PC-9 (cell line): ENCODE results near the gene ITGB7. TPM values are rescaled to one million over a fixed set of nuclear protein-coding genes. Genes with fewer than 3 reads are reported as not detected.
"Not testable (repeated sequence)": the region's sequence is repeated elsewhere in the genome, so short reads cannot be mapped to it uniquely, and the experiment has no call there.

Experiments
- BruUV-seq: library from RNA; stranded (reverse); fragments of 400-500 nt; replicated peaks from 2 replicates; lab custom pipeline; 2021; lab: Mats Ljungman, UMichigan
- CTCF ChIA-PET: fragments of 300-600 bp; sonication (Branson Sonifier 250); formaldehyde crosslinking; loops from one replicate; lab custom pipeline; 2022; ENCODE audit warnings: antibody characterized with exemption; lab: Charles Lee
- POLR2A ChIA-PET: fragments of 300-600 bp; sonication (Branson Sonifier 250); formaldehyde crosslinking; loops from one replicate; lab custom pipeline; 2022; ENCODE audit warnings: antibody characterized with exemption; ENCODE audit not compliant: unreplicated experiment; lab: Charles Lee
- DNase-seq, 2 experiments: peaks; one replicate each; pipeline versions ENCODE4 v3.0.0 to v3.0.0-alpha.2; 2015 to 2022; ENCODE audit warnings: mixed read lengths in 1 of 2
- H2AFZ ChIP-seq: fragments of 200-600 bp; sonication (generic); 2 replicates; pipeline ENCODE4 v1.8.1; 2017; ENCODE audit warnings: antibody characterized with exemption
- H3F3A ChIP-seq: fragments of 200-600 bp; sonication (generic); 2 replicates; pipeline ENCODE4 v1.8.1; 2017; ENCODE audit warnings: antibody characterized with exemption, mild to moderate bottlenecking, low read depth; ENCODE audit not compliant: insufficient read depth
- H3K27ac ChIP-seq: fragments of 200-600 bp; sonication (generic); 2 replicates; pipeline ENCODE4 v1.6.1; 2016; ENCODE audit warnings: mixed run types
- H3K27me3 ChIP-seq: fragments of 200-600 bp; sonication (generic); 2 replicates; pipeline ENCODE4 v1.6.1; 2016; ENCODE audit warnings: low read depth, mixed run types; ENCODE audit not compliant: insufficient read depth
- H3K36me3 ChIP-seq: fragments of 200-600 bp; sonication (generic); 2 replicates; pipeline ENCODE4 v1.6.1; 2016; ENCODE audit warnings: low read depth, mixed run types
- H3K4me1 ChIP-seq: fragments of 200-600 bp; sonication (generic); replicated peaks from 2 replicates; pipeline ENCODE4 v1.6.1; 2016; ENCODE audit warnings: mixed run types; ENCODE audit not compliant: insufficient read depth
- H3K4me2 ChIP-seq: fragments of 200-600 bp; sonication (generic); 2 replicates; pipeline ENCODE4 v1.6.1; 2017; ENCODE audit warnings: mixed run types
- H3K4me3 ChIP-seq: fragments of 200-600 bp; sonication (generic); 2 replicates; pipeline ENCODE4 v1.6.1; 2016; ENCODE audit warnings: mixed run types
- H3K79me2 ChIP-seq: fragments of 200-600 bp; sonication (generic); 2 replicates; pipeline ENCODE4 v1.6.1; 2017; ENCODE audit warnings: low read depth, mixed run types
- H3K9me2 ChIP-seq: fragments of 200-600 bp; sonication (generic); 2 replicates; pipeline ENCODE4 v1.8.1; 2017; ENCODE audit warnings: mild to moderate bottlenecking; ENCODE audit not compliant: insufficient read depth
- H3K9me3 ChIP-seq: fragments of 200-600 bp; sonication (generic); 2 replicates; pipeline ENCODE4 v1.8.1; 2016; ENCODE audit warnings: low read depth; ENCODE audit not compliant: insufficient read depth
- H4K20me1 ChIP-seq: fragments of 200-600 bp; sonication (generic); 2 replicates; pipeline ENCODE4 v1.8.1; 2017; ENCODE audit not compliant: insufficient read depth
- EZH2 ChIP-seq: fragments of 200-600 bp; sonication (generic); IDR thresholded peaks from 2 replicates; pipeline ENCODE4 v1.8.0; 2017; ENCODE audit warnings: antibody characterized with exemption, low read depth
- intact Hi-C: fragments of 100-400 bp; cut with micrococcal nuclease; formaldehyde crosslinking; loops from one replicate; pipeline ENCODE4 v1.10.0; 2022; ENCODE audit not compliant: unreplicated experiment
- total RNA-seq: library from RNA; stranded (reverse); gene quantifications from 2 replicates; pipeline ENCODE4 v1.2.3, GENCODE V29; 2021
- TF ChIP-seq, protein P1 (sequence below): fragments of 200-600 bp; sonication (generic); conservative IDR thresholded peaks from 2 replicates; pipeline ENCODE4 v1.6.1; 2017; ENCODE audit warnings: mixed run types, antibody characterized with exemption, mild to moderate bottlenecking, moderate library complexity

The ITGB7 gene
- total RNA-seq, 1 experiment from 2014 or later, result 3.3 TPM

DNA sequence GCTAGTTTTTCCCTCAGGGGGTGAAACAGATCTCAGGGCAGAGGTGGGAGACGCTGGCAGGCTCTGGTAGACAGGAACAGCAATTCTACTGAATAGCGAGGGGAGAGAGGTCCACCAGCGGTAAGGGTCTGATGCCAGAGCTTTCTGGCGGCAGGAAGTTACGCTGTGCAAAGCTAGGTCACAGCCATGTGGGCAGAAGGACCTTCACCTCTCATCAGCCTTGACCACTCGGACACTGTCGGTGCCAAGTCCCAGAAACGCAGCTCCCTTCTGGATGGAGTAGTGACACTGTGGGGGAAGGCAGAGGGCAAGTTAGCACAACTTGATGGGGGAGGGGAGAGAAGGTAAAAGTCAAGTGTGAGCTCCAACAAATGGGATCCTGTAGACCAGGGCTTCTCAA is 36.8 kb downstream of the ITGB7 start:
- Histone ChIP-seq H3K4me3 (no peak overlapping the region), H3K9me2 (no peaks in the 10 kb centered on the region), H3K36me3 (no peaks in the 10 kb centered on the region), H4K20me1 (no peaks in the 10 kb centered on the region), H3K27me3 (no peaks in the 10 kb centered on the region), H3K79me2 (no peaks in the 10 kb centered on the region), H3K4me2 (no peak overlapping the region), H3K9me3 (no peaks in the 10 kb centered on the region), H3K27ac (no peak overlapping the region), H3K4me1 (peaks cover 15% of the 10 kb centered on the region), H2AFZ (no peak overlapping the region), H3F3A (peaks cover 7% of the 10 kb centered on the region; the same call in 1 of the 2 replicates)
- BruUV-seq, result no TSS peak
- ChIA-PET POLR2A (no interaction called here), CTCF (no interaction called here)
- TF ChIP-seq, protein P1, sequence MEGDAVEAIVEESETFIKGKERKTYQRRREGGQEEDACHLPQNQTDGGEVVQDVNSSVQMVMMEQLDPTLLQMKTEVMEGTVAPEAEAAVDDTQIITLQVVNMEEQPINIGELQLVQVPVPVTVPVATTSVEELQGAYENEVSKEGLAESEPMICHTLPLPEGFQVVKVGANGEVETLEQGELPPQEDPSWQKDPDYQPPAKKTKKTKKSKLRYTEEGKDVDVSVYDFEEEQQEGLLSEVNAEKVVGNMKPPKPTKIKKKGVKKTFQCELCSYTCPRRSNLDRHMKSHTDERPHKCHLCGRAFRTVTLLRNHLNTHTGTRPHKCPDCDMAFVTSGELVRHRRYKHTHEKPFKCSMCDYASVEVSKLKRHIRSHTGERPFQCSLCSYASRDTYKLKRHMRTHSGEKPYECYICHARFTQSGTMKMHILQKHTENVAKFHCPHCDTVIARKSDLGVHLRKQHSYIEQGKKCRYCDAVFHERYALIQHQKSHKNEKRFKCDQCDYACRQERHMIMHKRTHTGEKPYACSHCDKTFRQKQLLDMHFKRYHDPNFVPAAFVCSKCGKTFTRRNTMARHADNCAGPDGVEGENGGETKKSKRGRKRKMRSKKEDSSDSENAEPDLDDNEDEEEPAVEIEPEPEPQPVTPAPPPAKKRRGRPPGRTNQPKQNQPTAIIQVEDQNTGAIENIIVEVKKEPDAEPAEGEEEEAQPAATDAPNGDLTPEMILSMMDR, result no peak
- no peak for TF ChIP-seq EZH2
- intact Hi-C loops, result loop anchor here (10.0 kb wide), 1 partner anchor 105 kb away; no protein-coding TSS in a partner anchor
- no peak for DNase-seq

DNA sequence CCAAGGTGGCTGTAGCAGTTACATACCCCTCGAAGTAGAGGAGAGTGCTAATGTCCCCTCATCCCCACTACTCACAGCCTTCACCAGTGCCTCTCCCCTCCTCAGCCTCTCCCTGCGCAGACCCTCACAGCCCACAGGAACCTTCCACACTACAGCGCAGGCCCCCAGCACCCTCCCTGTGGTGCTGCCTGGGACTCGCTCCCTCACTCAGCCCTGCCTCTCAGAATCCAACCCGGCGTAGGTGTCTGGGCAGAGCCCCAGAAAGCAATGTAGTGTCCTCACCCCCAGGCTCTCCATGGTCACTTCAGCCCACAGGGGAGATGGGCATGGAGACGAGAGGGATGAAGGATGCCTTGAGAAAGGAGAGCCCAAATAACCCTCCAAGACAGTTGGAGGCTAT is 37.4 kb downstream of the ITGB7 start:
- intact Hi-C loops, result loop anchor here (10.0 kb wide), 1 partner anchor 105 kb away; no protein-coding TSS in a partner anchor

DNA sequence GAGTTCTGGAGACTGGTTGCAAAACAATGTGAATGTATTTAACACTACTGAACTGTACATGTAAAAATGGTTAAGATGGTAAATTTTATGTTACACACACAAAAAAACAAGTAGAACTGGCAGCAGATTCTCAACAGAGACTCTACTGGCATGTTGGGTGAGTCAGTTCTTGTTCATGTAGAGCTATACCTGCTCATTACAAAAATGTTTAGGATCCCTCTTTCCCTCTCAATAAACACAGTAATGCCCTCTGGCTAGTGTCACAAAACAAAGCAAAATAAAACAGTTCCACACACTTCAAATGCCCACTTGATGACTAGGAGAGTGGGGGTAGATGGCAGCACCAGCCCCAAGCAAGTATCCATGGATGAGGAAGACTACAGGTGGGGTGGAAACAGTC is 40.2 kb downstream of the ITGB7 start:
- CTCF ChIA-PET, result no interaction called here
- POLR2A ChIA-PET, result no interaction called here
- Histone ChIP-seq H3K4me2 (no peak overlapping the region), H3K9me3 (no peaks in the 10 kb centered on the region), H3K79me2 (no peaks in the 10 kb centered on the region), H3K36me3 (no peaks in the 10 kb centered on the region), H3K4me1 (0 out of 2 replicates have a peak, but pooled peaks cover 7% of the 10 kb centered on the region), H3K4me3 (no peak overlapping the region), H3K27me3 (no peaks in the 10 kb centered on the region), H3K9me2 (no peaks in the 10 kb centered on the region; the same call in 1 of the 2 replicates), H3K27ac (no peak overlapping the region), H4K20me1 (no peaks in the 10 kb centered on the region), H3F3A (no peaks in the 10 kb centered on the region), H2AFZ (no peak overlapping the region)
- BruUV-seq, result no TSS peak
- DNase-seq, result peak in 1 of 2 experiments; percentile 48
- TF ChIP-seq EZH2, result no peak
- TF ChIP-seq, protein P1, result no peak
- intact Hi-C loops, result no loop called here

More for the DNA sequence above, 37.4 kb downstream of the ITGB7 start:
- TF ChIP-seq, protein P1, result no peak
- TF ChIP-seq EZH2, result no peak
- ChIA-PET CTCF (no interaction called here), POLR2A (no interaction called here)
- DNase-seq, result no peak
- Histone ChIP-seq H4K20me1 (no peaks in the 10 kb centered on the region), H2AFZ (no peak overlapping the region), H3K9me2 (no peaks in the 10 kb centered on the region; the same call in 1 of the 2 replicates), H3K9me3 (no peaks in the 10 kb centered on the region), H3K36me3 (no peaks in the 10 kb centered on the region), H3K4me3 (no peak overlapping the region), H3K4me2 (no peak overlapping the region), H3F3A (0 out of 2 replicates have a peak, but pooled peaks cover under 1% of the 10 kb centered on the region), H3K79me2 (no peaks in the 10 kb centered on the region), H3K27ac (no peak overlapping the region), H3K27me3 (no peaks in the 10 kb centered on the region), H3K4me1 (peaks cover 9% of the 10 kb centered on the region)
- BruUV-seq, result no TSS peak

DNA sequence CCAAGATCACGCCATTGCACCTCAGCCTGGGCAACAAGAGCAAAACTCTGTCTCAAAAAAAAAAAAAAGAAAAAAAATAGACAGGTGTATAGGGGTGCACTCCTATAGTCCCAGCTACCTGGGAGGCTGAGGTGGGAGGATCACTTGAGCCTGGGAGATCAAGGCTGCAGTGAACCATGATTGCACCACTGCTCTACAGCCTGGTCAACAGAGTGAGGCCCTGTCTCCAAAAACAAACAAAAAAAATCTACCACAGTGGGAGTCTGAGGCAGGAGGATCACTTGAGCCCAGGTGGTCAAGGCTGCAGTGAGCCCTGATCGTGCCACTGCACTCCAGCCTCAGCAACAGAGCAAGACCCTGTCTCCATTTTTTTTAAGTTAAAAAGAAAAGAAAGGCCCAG is 44.0 kb downstream of the ITGB7 start:
- not testable (repeated sequence) for H2AFZ ChIP-seq, BruUV-seq

More for the DNA sequence above, 44.0 kb downstream of the ITGB7 start:
- CTCF ChIA-PET, DNase-seq, H3K4me2 ChIP-seq, H4K20me1 ChIP-seq, H3K79me2 ChIP-seq, H3K4me1 ChIP-seq, H3K9me3 ChIP-seq, intact Hi-C loops, H3K4me3 ChIP-seq, H3F3A ChIP-seq, H3K36me3 ChIP-seq, H3K9me2 ChIP-seq, H3K27ac ChIP-seq, H3K27me3 ChIP-seq: not testable (repeated sequence)
- POLR2A ChIA-PET, result interaction anchor here (0.5 kb wide), 1 partner anchor 501 kb away, joined by 3 read pairs; no protein-coding TSS in a partner anchor
